C4-2B (cell line): ENCODE results near the gene FHIT.

Experiments used
- ZFX ChIP-seq: fragments of 450-650 bp; IDR thresholded peaks from 2 replicates; pipeline ENCODE4 v1.6.1; 2017
- TF ChIP-seq, protein P1 (sequence below): fragments of 450-650 bp; conservative IDR thresholded peaks from 2 replicates; pipeline ENCODE4 v1.5.1; 2017; ENCODE audit warnings: mild to moderate bottlenecking

DNA sequence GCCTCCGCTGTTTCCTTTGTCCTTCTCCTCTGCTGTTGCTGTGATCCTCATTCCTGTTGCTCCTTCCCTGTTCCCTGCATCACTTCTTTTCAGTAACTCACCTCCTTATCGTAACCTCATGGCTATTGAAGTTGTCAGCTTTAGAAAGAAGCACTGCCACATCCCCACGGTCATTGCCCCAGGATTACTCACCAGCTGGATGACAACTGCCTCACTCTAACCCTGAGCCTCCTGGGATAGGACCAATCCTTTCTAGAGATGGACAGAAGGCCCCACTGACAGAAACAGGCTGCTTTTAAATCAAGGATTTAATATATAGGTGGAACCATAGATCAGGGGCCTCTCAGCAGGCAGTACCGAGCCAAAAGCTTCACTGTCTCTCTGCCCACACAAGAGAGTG lies 4.1 kb downstream of the FHIT start:
- TF ChIP-seq, protein P1, sequence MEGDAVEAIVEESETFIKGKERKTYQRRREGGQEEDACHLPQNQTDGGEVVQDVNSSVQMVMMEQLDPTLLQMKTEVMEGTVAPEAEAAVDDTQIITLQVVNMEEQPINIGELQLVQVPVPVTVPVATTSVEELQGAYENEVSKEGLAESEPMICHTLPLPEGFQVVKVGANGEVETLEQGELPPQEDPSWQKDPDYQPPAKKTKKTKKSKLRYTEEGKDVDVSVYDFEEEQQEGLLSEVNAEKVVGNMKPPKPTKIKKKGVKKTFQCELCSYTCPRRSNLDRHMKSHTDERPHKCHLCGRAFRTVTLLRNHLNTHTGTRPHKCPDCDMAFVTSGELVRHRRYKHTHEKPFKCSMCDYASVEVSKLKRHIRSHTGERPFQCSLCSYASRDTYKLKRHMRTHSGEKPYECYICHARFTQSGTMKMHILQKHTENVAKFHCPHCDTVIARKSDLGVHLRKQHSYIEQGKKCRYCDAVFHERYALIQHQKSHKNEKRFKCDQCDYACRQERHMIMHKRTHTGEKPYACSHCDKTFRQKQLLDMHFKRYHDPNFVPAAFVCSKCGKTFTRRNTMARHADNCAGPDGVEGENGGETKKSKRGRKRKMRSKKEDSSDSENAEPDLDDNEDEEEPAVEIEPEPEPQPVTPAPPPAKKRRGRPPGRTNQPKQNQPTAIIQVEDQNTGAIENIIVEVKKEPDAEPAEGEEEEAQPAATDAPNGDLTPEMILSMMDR = no peak
- TF ChIP-seq ZFX = no peak
